IPS DF 4.7 (cell line): ENCODE measurements around the gene GARIN5B.
A peak's percentile ranks its signal among the peaks of the same experiment; 100 is the strongest.
"Not testable (repeated sequence)": the region's sequence is repeated elsewhere in the genome, so short reads cannot be mapped to it uniquely, and the experiment has no call there.

Source experiments
- DNase-seq: peaks from one replicate; pipeline ENCODE4 v3.0.0-alpha.2; 2013; ENCODE audit warnings: low spot score; ENCODE audit errors: extremely low read depth

Gene GARIN5B

GRCh38 chr19:55350620-55351315 is 12.3 kb downstream of the GARIN5B start:
- no peak for DNase-seq

- no peak for DNase-seq
Measured at GRCh38 chr19:55348317-55349034, 14.6 kb downstream of the GARIN5B start.

GRCh38 chr19:55347442-55348009 is 15.5 kb downstream of the GARIN5B start:
- DNase-seq, result no peak

GRCh38 chr19:55346725-55347441 is 16.2 kb downstream of the GARIN5B start:
- no peak for DNase-seq

- DNase-seq, result no peak
Measured at GRCh38 chr19:55345818-55346724, 17.0 kb downstream of the GARIN5B start.

- DNase-seq, result no peak
Measured at GRCh38 chr19:55345101-55345817, 17.8 kb downstream of the GARIN5B start.

- no peak for DNase-seq
Measured at GRCh38 chr19:55344444-55344843, 18.6 kb downstream of the GARIN5B start.

- no peak for DNase-seq
Measured at GRCh38 chr19:55341595-55342531, 21.2 kb downstream of the GARIN5B start.

GRCh38 chr19:55341171-55341588 is 21.9 kb downstream of the GARIN5B start:
- DNase-seq, result no peak

GRCh38 chr19:55340784-55341147 is 22.3 kb downstream of the GARIN5B start:
- no peak for DNase-seq

GRCh38 chr19:55339889-55340783 is 22.9 kb downstream of the GARIN5B start:
- DNase-seq, result no peak

GRCh38 chr19:55339105-55339888 is 23.8 kb downstream of the GARIN5B start, which contains the start of gene KMT5C:
TSS of gene KMT5C (plus strand) at chr19:55339876. CDS start at chr19:55341937, 2,061 bp downstream.
- DNase-seq, result peak; percentile 100

GRCh38 chr19:55336101-55336500 is 27.0 kb downstream of the GARIN5B start:
- DNase-seq, result no peak

GRCh38 chr19:55333870-55334269 is 29.2 kb downstream of the GARIN5B start:
- no peak for DNase-seq

GRCh38 chr19:55329791-55330190 is 33.3 kb downstream of the GARIN5B start:
- DNase-seq, result not testable (repeated sequence)

GRCh38 chr19:55328774-55329318 is 34.2 kb downstream of the GARIN5B start:
- not testable (repeated sequence) for DNase-seq

- DNase-seq, result no peak
Measured at GRCh38 chr19:55325172-55325571, 37.9 kb downstream of the GARIN5B start, which contains the start of gene TMEM150B. TSS of gene TMEM150B (minus strand) at chr19:55325341. CDS start at chr19:55321036, 4,305 bp downstream.
